Neutrophil (primary cell): ENCODE results near the gene SELENOO.

ENCODE experiments used
- H3K27ac ChIP-seq: fragments of 200-600 bp; sonication (generic); 2 replicates; pipeline ENCODE4 v1.5.1; 2016; ENCODE audit warnings: mild to moderate bottlenecking, moderate library complexity
- H3K27me3 ChIP-seq: fragments of 200-600 bp; sonication (generic); 2 replicates; pipeline ENCODE4 v1.6.0; 2016; ENCODE audit warnings: mild to moderate bottlenecking
- H3K36me3 ChIP-seq: fragments of 200-600 bp; sonication (generic); 2 replicates; pipeline ENCODE4 v1.5.1; 2017
- H3K4me1 ChIP-seq, 2 experiments: fragments of 200-600 bp in 1 of 2; sonication (generic) in 1 of 2; 1 replicate in 1 of 2; 2 replicates in 1 of 2; pipeline versions ENCODE4 v1.5.1 to v1.6.1; 2013 to 2016; ENCODE audit warnings: low read depth in 1 of 2, low read length in 1 of 2, mild to moderate bottlenecking in 1 of 2, moderate library complexity in 1 of 2; ENCODE audit not compliant: control insufficient read depth in 1 of 2, insufficient read depth in 1 of 2
- H3K4me3 ChIP-seq, 2 experiments: fragments of 200-600 bp in 1 of 2; sonication (generic) in 1 of 2; 1 replicate in 1 of 2; 2 replicates in 1 of 2; pipeline ENCODE4 v1.5.1; 2013 to 2016; ENCODE audit warnings: low read depth in 1 of 2, low read length in 1 of 2, mild to moderate bottlenecking in 1 of 2, moderate library complexity in 1 of 2
- H3K9me3 ChIP-seq: fragments of 200-600 bp; sonication (generic); 2 replicates; pipeline ENCODE4 v1.5.1; 2016
- TF ChIP-seq, protein P1 (sequence below): fragments of 200-600 bp; sonication (generic); IDR thresholded peaks from 2 replicates; pipeline ENCODE4 v1.5.1; 2016; ENCODE audit warnings: antibody characterized with exemption

The SELENOO gene

DNA sequence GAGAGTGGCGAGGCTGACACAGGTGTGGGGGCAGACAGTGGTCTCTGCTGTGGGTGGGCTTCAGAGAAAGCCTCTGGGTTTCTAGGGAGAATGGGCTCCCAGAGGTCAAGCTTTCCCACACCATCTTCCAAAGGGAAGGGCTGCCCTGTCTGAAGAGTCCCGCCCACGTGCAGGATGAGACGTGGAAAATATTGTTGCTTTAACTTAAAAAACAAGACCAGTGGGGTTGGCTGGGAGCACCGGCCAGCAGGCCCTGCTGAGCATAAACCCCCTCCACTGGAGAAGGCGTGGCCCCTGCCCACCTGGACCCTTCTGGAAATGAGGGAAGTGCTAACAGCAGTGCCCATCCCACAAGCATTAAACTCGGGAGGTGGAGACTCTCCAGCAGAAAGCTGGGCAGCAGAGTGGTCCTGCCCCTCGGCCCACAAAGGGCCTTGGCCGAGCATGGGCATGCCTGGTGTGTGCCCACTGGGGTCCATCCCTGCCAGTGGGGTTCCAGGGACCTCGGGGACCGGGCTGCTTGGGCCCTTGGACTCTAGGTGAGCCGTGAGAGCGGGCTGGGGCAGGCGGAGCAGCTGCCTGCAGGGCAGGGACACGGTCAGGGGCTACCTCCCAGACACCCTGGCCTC, 15.4 kb downstream of the SELENOO start:
- TF ChIP-seq, protein P1, sequence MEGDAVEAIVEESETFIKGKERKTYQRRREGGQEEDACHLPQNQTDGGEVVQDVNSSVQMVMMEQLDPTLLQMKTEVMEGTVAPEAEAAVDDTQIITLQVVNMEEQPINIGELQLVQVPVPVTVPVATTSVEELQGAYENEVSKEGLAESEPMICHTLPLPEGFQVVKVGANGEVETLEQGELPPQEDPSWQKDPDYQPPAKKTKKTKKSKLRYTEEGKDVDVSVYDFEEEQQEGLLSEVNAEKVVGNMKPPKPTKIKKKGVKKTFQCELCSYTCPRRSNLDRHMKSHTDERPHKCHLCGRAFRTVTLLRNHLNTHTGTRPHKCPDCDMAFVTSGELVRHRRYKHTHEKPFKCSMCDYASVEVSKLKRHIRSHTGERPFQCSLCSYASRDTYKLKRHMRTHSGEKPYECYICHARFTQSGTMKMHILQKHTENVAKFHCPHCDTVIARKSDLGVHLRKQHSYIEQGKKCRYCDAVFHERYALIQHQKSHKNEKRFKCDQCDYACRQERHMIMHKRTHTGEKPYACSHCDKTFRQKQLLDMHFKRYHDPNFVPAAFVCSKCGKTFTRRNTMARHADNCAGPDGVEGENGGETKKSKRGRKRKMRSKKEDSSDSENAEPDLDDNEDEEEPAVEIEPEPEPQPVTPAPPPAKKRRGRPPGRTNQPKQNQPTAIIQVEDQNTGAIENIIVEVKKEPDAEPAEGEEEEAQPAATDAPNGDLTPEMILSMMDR = no peak

DNA sequence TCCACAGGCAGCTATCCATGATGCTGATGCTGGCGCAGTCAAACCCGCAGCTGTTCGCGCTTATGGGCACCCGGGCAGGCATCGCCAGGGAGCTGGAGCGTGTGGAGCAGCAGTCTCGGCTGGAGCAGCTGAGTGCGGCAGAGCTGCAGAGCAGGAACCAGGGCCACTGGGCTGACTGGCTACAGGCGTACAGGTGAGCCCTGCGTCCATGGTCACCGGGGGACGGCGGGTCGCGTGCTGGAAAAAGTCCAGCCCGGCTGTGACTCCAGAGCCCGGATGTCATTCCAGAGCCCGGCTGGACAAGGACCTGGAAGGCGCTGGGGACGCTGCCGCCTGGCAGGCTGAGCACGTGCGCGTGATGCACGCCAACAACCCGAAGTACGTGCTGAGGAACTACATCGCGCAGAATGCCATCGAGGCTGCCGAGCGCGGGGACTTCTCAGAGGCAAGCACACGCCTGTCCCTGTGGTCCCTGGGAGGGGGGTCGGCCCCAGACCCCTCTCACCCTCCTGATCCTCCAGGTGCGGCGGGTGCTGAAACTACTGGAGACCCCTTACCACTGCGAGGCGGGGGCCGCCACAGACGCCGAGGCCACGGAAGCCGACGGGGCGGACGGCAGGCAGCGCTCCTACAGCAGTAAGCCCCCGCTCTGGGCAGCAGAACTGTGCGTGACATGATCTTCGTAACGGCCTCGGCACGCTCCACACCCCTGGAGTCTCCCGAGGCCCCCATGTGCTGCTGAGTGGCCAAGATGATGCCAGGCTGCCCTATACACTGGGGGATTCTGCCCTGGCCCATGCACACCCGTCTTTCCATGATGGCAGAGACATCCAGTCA, 16.1 kb downstream of the SELENOO start:
- H3K27ac ChIP-seq = no peak overlapping the region
- no peaks in the 10 kb centered on the region for H3K4me1 ChIP-seq
- H3K27me3 ChIP-seq = no peaks in the 10 kb centered on the region
- H3K4me3 ChIP-seq = no peak overlapping the region
- peaks cover 100% of the 10 kb centered on the region for H3K36me3 ChIP-seq
- no peaks in the 10 kb centered on the region for H3K9me3 ChIP-seq
- TF ChIP-seq, protein P1 = no peak

More for the DNA sequence above, 15.4 kb downstream of the SELENOO start:
- Histone ChIP-seq H3K4me3 (no peak overlapping the region), H3K27me3 (no peaks in the 10 kb centered on the region), H3K4me1 (no peaks in the 10 kb centered on the region), H3K36me3 (peaks cover 100% of the 10 kb centered on the region), H3K9me3 (no peaks in the 10 kb centered on the region), H3K27ac (no peak overlapping the region)

DNA sequence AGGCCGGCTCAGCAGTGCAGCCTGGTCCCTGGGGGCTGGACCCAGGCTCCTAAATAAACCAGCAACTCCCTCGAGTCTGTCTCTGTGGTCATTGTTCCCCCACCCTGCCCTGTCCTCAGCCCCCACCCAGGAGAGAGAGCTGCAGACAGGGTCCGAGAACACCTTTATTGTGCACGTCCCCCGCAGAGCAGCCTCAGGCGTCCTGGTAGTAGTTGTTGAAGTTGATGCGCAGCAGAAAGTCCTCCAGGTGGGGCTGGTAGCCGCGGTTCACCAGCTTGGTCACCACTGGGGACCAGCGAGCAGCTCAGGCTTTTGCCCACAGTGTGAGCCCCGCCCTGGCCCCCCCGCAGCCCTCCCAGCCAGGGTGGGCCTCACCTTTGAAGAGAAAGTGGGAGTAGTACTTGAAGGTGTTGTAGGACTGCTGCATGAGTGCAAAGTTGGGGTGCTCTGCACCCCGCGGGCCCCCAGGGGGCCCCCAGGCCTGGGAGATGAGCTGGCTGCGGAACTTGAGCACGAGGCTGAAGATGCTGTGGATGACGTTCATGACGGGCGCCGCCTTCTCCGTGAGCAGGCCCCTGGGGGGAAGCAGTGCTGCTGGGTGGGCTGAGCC, 16.8 kb downstream of the SELENOO start:
- Histone ChIP-seq H3K36me3 (peaks cover 100% of the 10 kb centered on the region), H3K4me1 (no peaks in the 10 kb centered on the region)

DNA sequence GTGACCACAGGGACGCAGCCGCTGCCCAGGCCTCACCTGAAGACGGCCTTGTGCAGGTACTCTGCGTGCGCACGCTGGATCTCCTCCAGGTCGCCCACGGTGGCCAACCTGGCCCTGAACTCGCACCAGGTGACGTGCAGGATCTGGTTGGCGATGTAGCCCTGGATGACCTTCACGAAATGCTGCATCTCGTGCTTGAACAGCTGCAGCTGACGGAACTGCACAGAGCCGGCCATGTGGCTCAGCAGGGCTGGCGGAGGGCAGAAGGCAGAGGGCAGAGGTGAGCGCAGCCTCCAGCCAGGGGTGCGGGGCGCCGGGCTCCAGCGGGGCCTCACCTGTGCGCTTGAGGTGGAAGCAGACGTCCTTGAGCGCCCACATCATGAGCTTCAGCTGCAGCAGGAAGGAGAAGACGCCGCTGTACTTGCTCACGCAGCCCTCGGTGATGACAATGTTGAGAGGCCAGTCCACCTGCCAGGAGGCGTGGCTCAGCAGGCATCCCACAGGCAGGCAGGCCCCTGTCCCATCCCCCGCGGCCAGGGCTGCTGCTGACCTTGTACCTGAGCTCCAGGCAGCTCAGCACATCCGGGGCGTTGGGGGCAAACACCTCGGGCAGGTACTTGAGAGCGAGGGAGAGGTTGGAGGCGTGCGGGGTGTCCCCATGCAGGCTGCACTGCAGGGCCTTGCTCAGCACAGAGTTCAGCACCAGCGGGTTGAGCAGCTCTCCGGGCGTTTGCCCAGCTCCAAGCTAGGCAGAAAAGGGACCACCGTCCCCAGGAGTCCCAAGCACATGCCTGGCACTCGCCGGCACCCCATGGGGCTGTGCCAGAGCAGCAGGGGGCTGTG, 17.6 kb downstream of the SELENOO start:
- TF ChIP-seq, protein P1 = no peak
- Histone ChIP-seq H3K27me3 (no peaks in the 10 kb centered on the region), H3K4me3 (no peak overlapping the region), H3K36me3 (peaks cover 100% of the 10 kb centered on the region), H3K9me3 (no peaks in the 10 kb centered on the region), H3K27ac (no peak overlapping the region), H3K4me1 (no peaks in the 10 kb centered on the region)

More for the DNA sequence above, 16.8 kb downstream of the SELENOO start:
- TF ChIP-seq, protein P1 = no peak
- Histone ChIP-seq H3K27ac (no peak overlapping the region), H3K27me3 (no peaks in the 10 kb centered on the region), H3K9me3 (no peaks in the 10 kb centered on the region), H3K4me3 (no peak overlapping the region)
